ENCODE data around the gene VPS4A.

DNA sequence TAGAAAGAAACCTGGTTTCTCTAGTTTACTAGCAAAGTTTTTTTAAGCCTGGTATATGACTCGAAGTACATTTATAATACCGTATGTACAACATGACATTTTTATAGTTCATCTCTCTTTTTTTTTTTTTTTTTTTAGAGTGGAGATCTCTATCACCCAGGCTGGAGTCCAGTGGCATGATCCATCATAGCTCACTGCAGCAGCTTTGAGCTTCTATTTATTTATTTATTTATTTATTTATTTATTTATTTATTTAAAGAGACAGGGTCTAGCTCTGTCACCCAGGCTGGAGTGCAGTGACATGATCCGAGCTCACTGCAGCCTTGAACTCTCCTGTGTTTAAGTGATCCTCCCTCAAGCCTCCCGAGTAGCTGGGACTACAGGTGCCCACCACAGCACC, 25.9 kb upstream of the VPS4A start:
- TF ChIP-seq CTCF (IDR thresholded peaks at IDR 0.05) (no peak), EZH2 (IDR thresholded peaks at IDR 0.05) (no peak)
